GM12864 (cell line): ENCODE measurements around the gene MAD1L1.
"Not testable (repeated sequence)": the region's sequence is repeated elsewhere in the genome, so short reads cannot be mapped to it uniquely, and the experiment has no call there.

Experiments used
- DNase-seq: peaks from one replicate; pipeline ENCODE4 v3.0.0-alpha.2; 2011; ENCODE audit warnings: low read depth
- H3K4me3 ChIP-seq: 2 replicates; pipeline ENCODE4 v1.5.1; 2011; ENCODE audit warnings: mild to moderate bottlenecking, low read depth, low read length, control low read depth
- CTCF ChIP-seq: IDR thresholded peaks from 2 replicates; pipeline ENCODE4 v1.5.1; 2011; ENCODE audit warnings: low read depth, mild to moderate bottlenecking, moderate library complexity, low read length, control low read depth, inconsistent platforms; ENCODE audit errors: missing control alignments

The MAD1L1 gene

GRCh38 chr7:1998146-1998545, 234.6 kb downstream of the MAD1L1 start:
- no peak for DNase-seq
- H3K4me3 ChIP-seq = no peak overlapping the region
- no peak for TF ChIP-seq CTCF

- no peak overlapping the region for H3K4me3 ChIP-seq
- no peak for DNase-seq
- TF ChIP-seq CTCF = no peak
Observed at GRCh38 chr7:1997537-1998076, 235.1 kb downstream of the MAD1L1 start.

- no peak for TF ChIP-seq CTCF
- no peak overlapping the region for H3K4me3 ChIP-seq
- no peak for DNase-seq
Observed at GRCh38 chr7:1996816-1997215, 235.9 kb downstream of the MAD1L1 start.

- not testable (repeated sequence) for H3K4me3 ChIP-seq
Observed at GRCh38 chr7:1995911-1996420, 236.8 kb downstream of the MAD1L1 start.

GRCh38 chr7:1995426-1995825, 237.3 kb downstream of the MAD1L1 start:
- H3K4me3 ChIP-seq = no peak overlapping the region
- no peak for DNase-seq
- no peak for TF ChIP-seq CTCF

More at GRCh38 chr7:1995911-1996420, 236.8 kb downstream of the MAD1L1 start:
- not testable (repeated sequence) for DNase-seq

GRCh38 chr7:1994931-1995330, 237.8 kb downstream of the MAD1L1 start:
- H3K4me3 ChIP-seq = no peak overlapping the region
- DNase-seq = no peak
- no peak for TF ChIP-seq CTCF

GRCh38 chr7:1993776-1994740, 238.7 kb downstream of the MAD1L1 start:
- TF ChIP-seq CTCF = no peak
- no peak for DNase-seq
- no peak overlapping the region for H3K4me3 ChIP-seq
